GM12891 (cell line): ENCODE data around the gene A4GNT.

Experiments
- PAX5 ChIP-seq: IDR thresholded peaks from 2 replicates; pipeline ENCODE4 v1.6.1; 2011; ENCODE audit warnings: low read length, moderate library complexity, mild to moderate bottlenecking; ENCODE audit not compliant: insufficient read depth, severe bottlenecking
- POLR2A ChIP-seq: IDR thresholded peaks from 2 replicates; pipeline ENCODE4 v1.6.1; 2011; ENCODE audit warnings: low read depth, low read length, control low read depth
- POLR2AphosphoS5 ChIP-seq: IDR thresholded peaks from 2 replicates; pipeline ENCODE4 v1.6.1; 2011; ENCODE audit warnings: low read depth, low read length, control low read depth
- POU2F2 ChIP-seq: IDR thresholded peaks from 2 replicates; pipeline ENCODE4 v1.6.1; 2011; ENCODE audit warnings: low read depth, mild to moderate bottlenecking, control low read depth, low read length, moderate library complexity
- SPI1 ChIP-seq: IDR thresholded peaks from 2 replicates; pipeline ENCODE4 v1.6.1; 2011; ENCODE audit warnings: low read depth, low read length, control low read depth
- TAF1 ChIP-seq: IDR thresholded peaks from 2 replicates; pipeline ENCODE4 v1.6.1; 2011; ENCODE audit warnings: low read depth, low read length, control low read depth

DNA sequence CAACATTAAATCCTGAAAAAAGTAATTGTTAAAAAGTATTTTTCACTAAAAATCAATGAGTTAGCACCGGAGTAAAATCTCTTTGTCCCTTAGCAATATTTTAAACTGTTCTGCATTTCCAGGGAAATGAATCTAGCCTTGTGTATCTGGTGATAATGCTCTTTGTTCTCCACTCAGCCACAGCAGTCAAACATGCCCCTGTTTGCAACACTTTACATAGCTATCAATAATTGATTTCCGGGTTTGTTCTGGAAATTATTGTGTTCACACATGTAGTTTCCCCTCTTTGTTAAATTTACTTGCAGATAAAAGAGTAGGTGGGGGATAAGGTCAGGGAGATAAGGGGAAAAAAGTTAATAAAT lies 3.6 kb upstream of the A4GNT start:
- TF ChIP-seq POLR2A (no peak), POLR2AphosphoS5 (no peak), TAF1 (no peak), PAX5 (no peak), SPI1 (no peak), POU2F2 (no peak)
